Activated gamma-delta T cell treated with Interleukin-2 at 50 U/mL for 16 hours (primary cell): ENCODE results near the gene PNPLA7.
A peak's percentile ranks its signal among the peaks of the same experiment; 100 is the strongest.
"Not testable (repeated sequence)": the region's sequence is repeated elsewhere in the genome, so short reads cannot be mapped to it uniquely, and the experiment has no call there.

ENCODE experiments used
- DNase-seq: peaks from one replicate; pipeline ENCODE4 v3.0.0-alpha.2; 2020

Gene PNPLA7

GRCh38 chr9:137550231-137550621, at the start of gene PNPLA7:
Gene PNPLA7 (minus strand): TSS chr9:137550402. CDS start chr9:137550197, 205 bp downstream.
- DNase-seq, result peak; percentile 42

DNA sequence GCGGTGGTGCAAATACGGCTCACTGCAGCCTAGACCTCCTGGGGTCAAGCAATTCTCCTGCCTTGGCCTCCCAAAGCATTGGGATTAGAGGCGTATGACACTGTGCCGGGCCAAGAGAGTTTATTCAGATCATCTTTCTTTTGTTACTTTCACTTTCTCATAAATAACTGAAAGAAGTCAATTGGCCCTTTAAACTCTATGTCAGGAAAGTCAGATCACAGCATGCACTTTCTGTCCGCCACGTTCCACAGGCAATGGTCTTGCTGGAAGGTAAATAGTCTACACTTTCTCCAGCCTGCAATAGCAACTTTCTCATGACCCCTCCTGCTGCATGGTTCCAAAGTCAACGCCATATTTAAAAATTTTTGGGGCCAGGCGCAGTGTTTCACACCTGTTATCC, 48.7 kb upstream of the PNPLA7 start:
- DNase-seq, result no peak

GRCh38 chr9:137596577-137596976, 46.4 kb upstream of the PNPLA7 start:
- DNase-seq, result not testable (repeated sequence)

DNA sequence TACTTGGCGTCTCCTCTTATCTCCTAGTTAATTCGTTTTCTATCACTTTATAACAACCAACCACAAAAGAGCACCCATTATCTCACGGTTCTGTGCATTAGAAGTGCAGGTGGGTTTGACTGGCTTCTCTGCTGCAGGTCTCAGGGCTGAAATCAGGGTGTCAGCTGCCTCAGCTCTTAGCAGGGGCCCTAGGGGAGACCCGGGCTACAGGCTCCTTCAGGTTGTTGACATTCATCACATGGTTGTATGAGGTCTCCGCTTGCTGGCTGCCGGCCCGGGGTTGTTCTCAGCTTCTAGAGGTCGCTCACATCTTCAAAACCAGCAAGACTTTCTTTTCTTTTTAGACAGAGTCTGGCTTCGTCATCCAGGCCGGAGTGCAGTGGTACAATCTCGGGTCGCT, 43.0 kb upstream of the PNPLA7 start:
- DNase-seq, result no peak

DNA sequence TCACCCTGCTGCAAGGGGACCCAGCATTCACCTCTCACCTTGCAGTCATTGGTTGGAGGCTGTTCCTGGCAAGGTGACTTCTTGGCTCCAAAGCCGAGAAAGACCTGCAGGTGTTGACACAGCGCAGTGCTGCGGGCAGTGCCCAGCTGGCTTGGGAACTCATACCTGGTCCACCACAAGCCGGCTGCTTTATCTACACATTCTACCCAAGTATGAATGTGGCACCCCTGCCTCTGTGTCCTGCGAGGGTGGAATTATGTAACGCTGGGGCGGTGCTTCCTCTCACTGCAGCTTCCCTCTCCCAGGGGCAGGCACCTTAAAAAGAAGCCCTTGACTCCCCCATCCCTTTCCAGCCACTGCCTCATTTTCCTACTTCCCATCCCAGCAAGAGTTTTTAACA, 42.6 kb upstream of the PNPLA7 start:
- no peak for DNase-seq

DNA sequence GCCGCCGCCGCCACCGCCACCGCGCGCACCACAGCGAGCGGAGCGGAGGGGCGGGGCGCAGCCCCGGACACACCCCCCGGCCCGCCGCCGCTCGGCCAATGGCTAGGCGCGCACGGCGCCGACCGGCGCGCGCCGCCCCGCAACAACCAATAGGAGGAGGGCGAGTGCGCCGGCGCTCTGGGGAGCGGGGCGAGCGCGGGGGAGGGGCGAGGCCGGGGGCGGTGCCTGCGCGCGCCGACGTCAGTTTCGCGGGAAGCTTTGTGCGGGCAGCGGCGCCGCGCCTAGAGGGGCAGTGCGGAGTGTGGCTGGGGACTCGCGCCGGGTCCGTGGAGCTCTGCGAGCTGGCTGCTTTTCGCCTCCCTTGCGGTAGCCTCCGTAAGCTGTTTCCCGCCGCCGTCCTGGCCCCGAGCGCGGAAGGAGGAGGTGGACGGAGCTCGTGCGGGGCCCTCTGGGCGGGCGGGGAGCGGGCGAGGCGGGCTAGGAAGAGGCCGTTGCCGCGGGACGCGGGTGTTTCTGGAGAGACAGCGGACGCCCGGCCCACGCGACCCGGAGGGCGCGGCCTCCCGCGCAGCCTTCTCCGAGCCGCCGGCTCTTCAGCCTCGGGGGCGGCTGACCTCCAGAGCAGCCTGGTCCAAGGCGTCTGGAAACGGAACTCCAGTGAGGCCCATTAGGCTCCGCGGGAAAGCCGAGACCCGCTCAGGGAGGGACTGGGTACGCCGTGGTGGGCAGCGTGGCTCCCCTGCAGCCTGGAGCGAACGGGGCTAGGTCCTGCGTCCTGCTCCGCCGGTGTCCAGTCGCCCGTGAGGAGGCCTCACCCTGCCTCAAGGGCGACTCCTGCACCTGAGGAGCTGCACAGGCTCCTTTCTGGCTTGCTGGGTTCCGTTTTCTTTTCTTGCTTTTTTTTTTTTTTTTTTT, 40.5 kb upstream of the PNPLA7 start, which contains the start of gene ZMYND19:
TSS of gene ZMYND19 (minus strand) at position 44 of the 915 bp plus-strand sequence. CDS start 249 bp downstream, outside the sequence.
- peak; percentile 87 for DNase-seq

GRCh38 chr9:137590123-137590468, 39.9 kb upstream of the PNPLA7 start:
- DNase-seq, result no peak

GRCh38 chr9:137589441-137590122, 39.4 kb upstream of the PNPLA7 start:
- DNase-seq, result no peak

- no peak for DNase-seq
These were observed 38.7 kb upstream of the PNPLA7 start for GRCh38 chr9:137588891-137589290.

DNA sequence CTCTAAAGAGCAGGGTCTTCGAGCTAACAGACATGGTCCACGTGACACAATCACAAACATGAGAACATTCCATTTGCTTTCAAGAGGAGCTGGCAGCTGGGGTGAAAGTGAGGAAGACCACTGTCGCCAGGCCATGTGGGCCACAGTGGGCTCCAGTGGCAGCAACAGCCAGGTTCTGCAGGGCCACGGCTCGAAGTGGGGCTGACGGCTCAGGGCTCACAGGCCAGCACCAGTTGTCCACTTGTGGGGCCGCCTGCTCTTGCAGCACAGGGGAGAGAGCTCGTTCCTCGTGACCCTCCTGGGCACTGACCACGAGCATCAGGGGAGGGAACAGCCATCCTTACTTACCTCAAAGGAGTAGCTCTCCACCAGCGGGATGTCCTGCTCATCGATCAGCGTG, 38.1 kb upstream of the PNPLA7 start:
- DNase-seq, result no peak

GRCh38 chr9:137586854-137587253, 36.7 kb upstream of the PNPLA7 start:
- no peak for DNase-seq

- no peak for DNase-seq
These were observed 33.8 kb upstream of the PNPLA7 start for GRCh38 chr9:137583957-137584356.

- DNase-seq, result no peak
These were observed 33.1 kb upstream of the PNPLA7 start for GRCh38 chr9:137583347-137583746.

- no peak for DNase-seq
These were observed 32.2 kb upstream of the PNPLA7 start for GRCh38 chr9:137582286-137582860.

GRCh38 chr9:137581361-137582285, 31.4 kb upstream of the PNPLA7 start:
- no peak for DNase-seq

- no peak for DNase-seq
These were observed 30.7 kb upstream of the PNPLA7 start for GRCh38 chr9:137580954-137581322.

DNA sequence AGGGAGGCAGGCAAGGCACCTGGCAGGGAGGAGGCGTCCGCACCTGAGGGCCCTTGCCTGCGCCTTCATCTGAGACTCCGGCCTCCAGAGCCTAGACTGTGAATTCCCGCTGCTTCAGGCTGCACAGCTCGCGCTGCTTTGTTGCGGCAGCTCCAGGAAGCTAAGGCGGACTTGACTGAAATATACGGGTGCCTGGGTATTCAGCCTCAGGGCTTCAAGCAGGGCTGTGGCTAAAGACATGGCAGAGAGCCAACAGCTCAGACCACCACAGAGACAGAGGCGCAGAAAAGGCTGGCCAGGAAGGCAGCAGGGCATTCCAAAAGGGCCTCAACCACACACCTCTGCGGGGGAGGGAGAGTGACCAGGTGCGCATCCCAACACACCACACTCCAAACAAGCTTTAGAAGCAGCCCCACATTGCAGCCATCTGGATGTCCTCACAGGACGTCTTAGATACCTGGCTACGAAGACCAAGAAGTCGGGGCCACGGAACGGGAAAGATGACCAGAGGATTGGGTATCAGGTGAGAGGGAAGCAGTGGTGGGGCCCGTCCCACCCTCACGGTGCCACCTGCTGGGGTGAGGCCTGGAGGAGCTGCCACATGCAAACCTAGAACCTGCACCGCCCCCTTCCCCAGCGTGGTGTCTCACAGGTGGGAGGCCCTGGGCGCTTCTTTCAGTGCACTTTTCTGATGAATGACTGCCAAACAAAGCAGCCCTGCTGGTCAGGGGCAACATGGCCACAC, 30.2 kb upstream of the PNPLA7 start:
- DNase-seq, result no peak

DNA sequence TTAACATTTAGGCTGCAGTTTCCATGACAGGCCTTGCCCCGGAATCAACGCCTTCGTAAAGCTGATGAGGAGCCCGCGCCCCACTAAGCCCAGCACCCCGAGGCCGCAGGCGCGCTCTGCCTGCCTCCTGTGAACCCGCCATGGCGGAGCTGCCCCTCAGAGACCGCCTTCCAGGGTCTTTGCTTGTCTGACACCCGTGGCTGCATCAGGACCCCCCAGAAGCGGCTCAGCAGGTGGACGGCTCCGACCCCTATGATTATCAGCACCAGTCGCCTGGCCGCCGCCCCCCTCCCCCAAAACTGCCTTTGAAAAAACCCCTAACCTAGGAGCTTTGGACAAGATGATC, 29.0 kb upstream of the PNPLA7 start:
- no peak for DNase-seq

DNA sequence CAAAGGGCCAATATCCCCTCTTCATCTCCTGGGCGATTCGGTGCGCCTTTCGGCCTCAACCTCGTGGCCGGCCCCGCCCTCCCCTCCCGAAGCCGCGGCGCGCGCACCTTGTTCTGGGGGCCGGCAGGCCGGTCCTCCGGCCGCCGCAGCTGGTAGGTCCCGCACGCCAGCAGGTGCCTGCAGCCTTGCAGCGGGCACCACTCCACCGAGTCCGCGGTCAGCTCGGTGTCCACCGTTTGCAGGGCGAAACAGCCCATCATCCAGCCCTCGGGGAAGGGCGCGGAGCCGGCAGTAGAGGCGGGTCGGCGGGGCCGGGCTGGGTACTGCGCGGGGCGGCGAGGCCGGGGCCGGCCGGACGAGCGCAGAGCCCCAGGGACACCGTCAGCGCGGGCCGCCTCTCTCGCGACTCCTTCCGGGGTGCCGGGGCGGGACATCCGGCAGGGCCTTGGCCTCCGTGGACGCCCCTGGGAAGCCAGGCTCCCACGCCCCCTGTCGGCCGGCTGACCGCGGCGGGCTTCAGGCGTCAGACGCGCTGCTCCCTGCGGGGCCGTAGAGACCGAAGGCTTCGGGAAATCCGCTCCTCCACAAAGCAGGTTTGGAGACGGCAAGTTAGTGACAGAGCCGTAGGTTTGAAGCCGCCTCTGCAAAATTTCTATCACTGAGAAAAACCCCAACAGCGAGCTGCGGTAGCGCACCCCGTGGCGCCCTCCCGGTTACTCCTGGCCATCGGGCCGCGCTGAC, 28.5 kb upstream of the PNPLA7 start, which contains the start of gene DPH7:
TSS of gene DPH7 (minus strand) at position 408 of the 741 bp plus-strand sequence. CDS start at position 260, 148 bp downstream.
- DNase-seq, result peak; percentile 98

- DNase-seq, result no peak
These were observed 25.7 kb upstream of the PNPLA7 start for GRCh38 chr9:137575716-137576411.

- DNase-seq, result no peak
These were observed 25.1 kb upstream of the PNPLA7 start for GRCh38 chr9:137575364-137575715.
